Keratinocyte (primary cell): ENCODE results near the gene IRF6.

Experiments
- EZH2 ChIP-seq: IDR thresholded peaks from one replicate; pipeline ENCODE4 v1.6.1; 2012; ENCODE audit warnings: inconsistent platforms, mild to moderate bottlenecking, low read length, moderate library complexity
- TF ChIP-seq, protein P1 (sequence below), 3 experiments: IDR thresholded peaks in 1 of 3; conservative IDR thresholded peaks in 1 of 3; optimal IDR thresholded peaks in 1 of 3; 2 replicates in 2 of 3; 3 replicates in 1 of 3; pipeline versions ENCODE3 to v1.5.1; 2011; ENCODE audit warnings: low read length in 3 of 3, mild to moderate bottlenecking in 3 of 3, moderate library complexity in 2 of 3, control low read depth in 1 of 3, inconsistent platforms in 1 of 3; ENCODE audit not compliant: insufficient read depth in 2 of 3; ENCODE audit errors: extremely low read depth in 1 of 3

DNA sequence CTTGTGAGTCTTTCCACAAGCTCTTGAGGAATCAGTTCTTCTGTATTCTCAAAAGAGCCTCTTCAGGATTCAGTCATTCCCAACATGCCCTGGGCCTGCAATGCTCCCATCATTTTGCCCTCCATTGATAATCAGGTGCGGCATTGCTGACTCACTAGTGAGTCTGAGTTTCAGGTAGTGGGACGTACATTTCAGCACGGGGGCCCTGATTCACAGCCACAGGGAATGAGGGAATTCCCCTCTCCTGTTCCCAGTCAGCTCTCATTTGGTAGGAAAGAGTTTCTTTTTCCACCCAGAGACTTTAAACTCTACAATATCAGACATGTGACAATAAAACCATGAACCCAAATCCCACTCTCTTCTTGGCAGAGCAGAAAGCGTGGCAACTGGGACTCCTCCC, 3.7 kb upstream of the IRF6 start:
- TF ChIP-seq, protein P1, sequence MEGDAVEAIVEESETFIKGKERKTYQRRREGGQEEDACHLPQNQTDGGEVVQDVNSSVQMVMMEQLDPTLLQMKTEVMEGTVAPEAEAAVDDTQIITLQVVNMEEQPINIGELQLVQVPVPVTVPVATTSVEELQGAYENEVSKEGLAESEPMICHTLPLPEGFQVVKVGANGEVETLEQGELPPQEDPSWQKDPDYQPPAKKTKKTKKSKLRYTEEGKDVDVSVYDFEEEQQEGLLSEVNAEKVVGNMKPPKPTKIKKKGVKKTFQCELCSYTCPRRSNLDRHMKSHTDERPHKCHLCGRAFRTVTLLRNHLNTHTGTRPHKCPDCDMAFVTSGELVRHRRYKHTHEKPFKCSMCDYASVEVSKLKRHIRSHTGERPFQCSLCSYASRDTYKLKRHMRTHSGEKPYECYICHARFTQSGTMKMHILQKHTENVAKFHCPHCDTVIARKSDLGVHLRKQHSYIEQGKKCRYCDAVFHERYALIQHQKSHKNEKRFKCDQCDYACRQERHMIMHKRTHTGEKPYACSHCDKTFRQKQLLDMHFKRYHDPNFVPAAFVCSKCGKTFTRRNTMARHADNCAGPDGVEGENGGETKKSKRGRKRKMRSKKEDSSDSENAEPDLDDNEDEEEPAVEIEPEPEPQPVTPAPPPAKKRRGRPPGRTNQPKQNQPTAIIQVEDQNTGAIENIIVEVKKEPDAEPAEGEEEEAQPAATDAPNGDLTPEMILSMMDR (optimal IDR thresholded peaks at IDR 0.05 in 1 of 3, IDR thresholded peaks at IDR 0.05 in 1 of 3, conservative IDR thresholded peaks at IDR 0.05 in 1 of 3; ENCODE audit: extremely low read depth in 1 of 3, insufficient read depth in 2 of 3, low read length in 3 of 3), result no peak
- no peak for TF ChIP-seq EZH2
